Measurements from ENCODE around the gene ZFYVE1. TPM values are rescaled to one million over a fixed set of nuclear protein-coding genes. Genes with fewer than 3 reads are reported as not detected.

ZFYVE1 gene
- 33.4 and 34.8 TPM in 2 replicates for total RNA-seq (2013; cell fraction: nucleolus; rRNA removed)
- total RNA-seq (2014; rRNA removed), result 5.5 TPM in 2 replicates
- total RNA-seq (2014; rRNA removed; fragmentation: Illumina TruSeq; extraction: Trizol), result 5.2 and 6.6 TPM in 2 replicates
- 9.6 and 10.9 TPM in 2 replicates for total RNA-seq (2021)
- 6.2 TPM for polyA plus RNA-seq (2011; ENCODE audit: low read depth)
- 8.0 and 13.3 TPM in 2 replicates for polyA plus RNA-seq (2011; rRNA removed)
- 11.9 and 13.0 TPM in 2 replicates for polyA plus RNA-seq (2011; cell fraction: cytosol; rRNA removed)
- polyA plus RNA-seq (2011; cell fraction: nucleus; rRNA removed), result 22.2 and 26.7 TPM in 2 replicates
- 7.2 and 9.7 TPM in 2 replicates for polyA plus RNA-seq (2012)
- polyA plus RNA-seq (2014; fragmentation: Illumina TruSeq; extraction: Trizol), result 6.0 and 6.2 TPM in 2 replicates
- 1 to 10 TPM; 1.2 to 1.4 TPM for polyA plus RNA-seq (2014; fragmentation: Nextera tagmentation; extraction: Ambion mirVana)
- polyA plus RNA-seq (2014; rRNA removed), result 5.6 and 7.3 TPM in 2 replicates
- 1 to 10 TPM; 7.6 to 8.9 TPM for polyA plus RNA-seq (2016; fragmentation: Nextera tagmentation; extraction: Ambion mirVana)
- 22.9 and 25.5 TPM in 2 replicates for polyA minus RNA-seq (2011; rRNA and poly(A)+ RNA removed)
- polyA minus RNA-seq (2011; cell fraction: cytosol; rRNA and poly(A)+ RNA removed), result 5.3 and 5.8 TPM in 2 replicates
- 9.4 and 21.9 TPM in 2 replicates for polyA minus RNA-seq (2011; cell fraction: nucleus; rRNA and poly(A)+ RNA removed)
- percentile 69 among the genes with signal in this experiment for Bru-seq, nascent RNA
- BruChase-seq, experiment 1, labeled RNA remaining after a 6-hour chase, result percentile 70 among the genes with signal in this experiment
- percentile 73 among the genes with signal in this experiment for BruChase-seq, experiment 2, labeled RNA remaining after a 2-hour chase
- long read RNA-seq, experiment 1, full-length matches to known transcripts, result 2 of 5 reads
- long read RNA-seq, experiment 1, partial matches to known transcripts, result 1 of 5 reads
- long read RNA-seq, experiment 1, other reads (novel, unspliced or antisense), result 2 of 5 reads
- long read RNA-seq, experiment 2, full-length matches to known transcripts, result 12 of 19 reads
- long read RNA-seq, experiment 2, partial matches to known transcripts, result 7 of 19 reads
- long read RNA-seq, experiment 2, other reads (novel, unspliced or antisense), result 0 of 19 reads

- H3K27ac ChIP-seq (ENCODE audit: control insufficient read depth, insufficient read depth), result peak within 1 kb of the TSS; percentile 52; the same call in 1 of the 2 replicates
- peak; percentile 94 for DNase-seq (ENCODE audit: low read depth, low spot score)
- H3K9me3 ChIP-seq (replicated peaks; ENCODE audit: control insufficient read depth, insufficient read depth, low read length), result no peaks in the 10 kb centered on the region
- H3K36me3 ChIP-seq (ENCODE audit: control insufficient read depth in 2 of 2, insufficient read depth in 2 of 2, low read length in 1 of 2), result peaks cover 0 to 2% of the 10 kb centered on the region in 2 experiments; a peak in 1 of 4 replicates
- POLR2A ChIA-PET, result interaction anchor here (0.7 to 4.3 kb wide), 9 partner anchors 9 to 116 kb away, joined by 4 to 26 read pairs (median 4); partner anchors contain the start of gene RBM25
- SMC1A ChIA-PET (ENCODE audit: uncharacterized antibody, unreplicated experiment), result interaction anchor here (1.0 to 3.8 kb wide), 7 partner anchors 11 to 262 kb away, joined by 3 to 23 read pairs (median 5); partner anchors contain the start of gene RBM25
- WGBS (ENCODE audit: insufficient coverage, insufficient replicate concordance, low lambda C conversion rate, missing lambda C conversion rate), result 2% methylated on average over 30 of the region's 42 CpGs
- RAD21 ChIA-PET (ENCODE audit: unreplicated experiment), result interaction anchor here (0.9 to 2.6 kb wide), 5 partner anchors 14 to 116 kb away, joined by 3 to 14 read pairs (median 4); partner anchors contain the start of gene RBM25
- in situ Hi-C loops (cut with MboI) (no loop called here), intact Hi-C loops (cut with micrococcal nuclease; ENCODE audit: unreplicated experiment) (loop anchor here (1.0 kb wide), 1 partner anchor 31 kb away; the partner anchor contains the start of gene RBM25)
- H4K20me1 ChIP-seq (ENCODE audit: control insufficient read depth, insufficient read depth), result no peaks in the 10 kb centered on the region
- H2AFZ ChIP-seq (ENCODE audit: control insufficient read depth, low read depth, low read length), result peak within 1 kb of the TSS; percentile 80
- peak; percentile 99 for FAIRE-seq
- peak within 1 kb of the TSS; percentile 69 for H3K4me2 ChIP-seq (ENCODE audit: control insufficient read depth, insufficient read depth)
- peak; percentile 99 for ATAC-seq
- peak within 1 kb of the TSS; percentile 94 for H3K4me3 ChIP-seq
- H3K9ac ChIP-seq (ENCODE audit: control insufficient read depth, insufficient read depth, low read length), result peak within 1 kb of the TSS; percentile 70
- CTCF ChIA-PET, result interaction anchor here (1.2 to 1.7 kb wide), 3 partner anchors 12 to 451 kb away, joined by 3 to 9 read pairs (median 4); no protein-coding TSS in a partner anchor
- BruUV-seq (replicated peaks), result no TSS peak
- no peaks in the 10 kb centered on the region for H3K27me3 ChIP-seq (replicated peaks in 1 of 2; ENCODE audit: control insufficient read depth in 2 of 2, insufficient read depth in 2 of 2, low read length in 1 of 2)
- peaks cover 15% of the 10 kb centered on the region for H3K79me2 ChIP-seq (ENCODE audit: control insufficient read depth, insufficient read depth, low read length)
- H3K4me1 ChIP-seq (ENCODE audit: control insufficient read depth, insufficient read depth, low read length), result no peaks in the 10 kb centered on the region
- TF ChIP-seq RFX5 (IDR thresholded peaks at IDR 0.05; ENCODE audit: low read depth, low read length), result no peak
- TF ChIP-seq CHD1 (IDR thresholded peaks at IDR 0.05; ENCODE audit: low read depth, low read length), result no peak
- peak; percentile 64 to 76 for TF ChIP-seq BHLHE40 (IDR thresholded peaks at IDR 0.05; ENCODE audit: borderline replicate concordance in 1 of 2, low read depth in 2 of 2, low read length in 1 of 2)
- TF ChIP-seq EGR1 (IDR thresholded peaks at IDR 0.05; ENCODE audit: borderline replicate concordance in 1 of 2, low read depth in 2 of 2, low read length in 2 of 2), result peak in 1 of 2 experiments; percentile 70; a peak in 1 of 3 replicates
- TF ChIP-seq SP1 (IDR thresholded peaks at IDR 0.05; ENCODE audit: low read depth, low read length), result peak; percentile 69
- TF ChIP-seq POU2F2 (IDR thresholded peaks at IDR 0.05; ENCODE audit: borderline replicate concordance, low read depth, low read length), result no peak
- 0 out of 2 replicates have a peak, but pooled peaks have one; percentile 45 for TF ChIP-seq TBL1XR1 (IDR thresholded peaks at IDR 0.05; ENCODE audit: low read depth, low read length)
- no peak for TF ChIP-seq FOS (IDR thresholded peaks at IDR 0.05; ENCODE audit: borderline replicate concordance, extremely low read depth, insufficient read length)
- no peak for TF ChIP-seq NFIC (IDR thresholded peaks at IDR 0.05; ENCODE audit: low read depth, low read length)
- no peak for TF ChIP-seq EZH2 (IDR thresholded peaks at IDR 0.05; ENCODE audit: borderline replicate concordance, control insufficient read depth, low read depth, low read length)
- no peak for TF ChIP-seq DPF2 (IDR thresholded peaks at IDR 0.05)
- peak; percentile 51 to 57; a peak in 3 of 4 replicates for TF ChIP-seq SRF (IDR thresholded peaks at IDR 0.05; ENCODE audit: low read depth in 2 of 2, low read length in 2 of 2)
- TF ChIP-seq RAD21 (IDR thresholded peaks at IDR 0.05; ENCODE audit: insufficient read depth, low read depth, low read length), result no peak
- TF ChIP-seq SMARCA5 (IDR thresholded peaks at IDR 0.05), result peak; percentile 81; the same call in 1 of the 2 replicates
- TF ChIP-seq HDAC6 (IDR thresholded peaks at IDR 0.05; ENCODE audit: unreplicated experiment), result no peak
- no peak for TF ChIP-seq TCF7 (IDR thresholded peaks at IDR 0.05; ENCODE audit: borderline replicate concordance)
- peak; percentile 55; the same call in 1 of the 2 replicates for TF ChIP-seq POLR2AphosphoS5 (IDR thresholded peaks at IDR 0.05; ENCODE audit: low read length)
Measured at GRCh38 chr14:73026845-73027542, at the start of gene ZFYVE1. Gene ZFYVE1, minus strand, starts transcription at chr14:73027106. Its CDS starts 2,598 bp downstream, at chr14:73024508.

All from GM12878 (cell line).